Effector memory CD8-positive, alpha-beta T cell (primary cell): ENCODE data around the gene MTA3.
A peak's percentile ranks its signal among the peaks of the same experiment; 100 is the strongest.

Experiments used
- ATAC-seq: fragments of 150-1000 bp; cut with Tn5 transposase; replicated peaks from 2 replicates; pipeline ENCODE4 v1.10.0; 2021; ENCODE audit warnings: mild to moderate bottlenecking, moderate library complexity
- DNase-seq, 3 experiments: peaks; one replicate each; pipeline ENCODE4 v3.0.0; 2021
- H3K27ac Mint-ChIP-seq, 2 donors: one replicate each; pipeline ENCODE4 v1.8.0; 2022; ENCODE audit warnings: mild to moderate bottlenecking in 2 of 2, mixed read lengths in 2 of 2, moderate library complexity in 2 of 2
- H3K27me3 Mint-ChIP-seq, 2 donors: one replicate each; pipeline ENCODE4 v1.8.0; 2022; ENCODE audit warnings: mixed read lengths in 2 of 2
- H3K36me3 Mint-ChIP-seq: one replicate; pipeline ENCODE4 v1.8.0; 2022; ENCODE audit warnings: mild to moderate bottlenecking, moderate library complexity, mixed read lengths; ENCODE audit not compliant: insufficient read depth
- H3K4me1 Mint-ChIP-seq, 2 donors: one replicate each; pipeline ENCODE4 v1.8.0; 2022; ENCODE audit warnings: low read depth in 2 of 2, mixed read lengths in 2 of 2
- H3K4me3 Mint-ChIP-seq, 2 donors: one replicate each; pipeline ENCODE4 v1.8.0; 2022; ENCODE audit warnings: mild to moderate bottlenecking in 2 of 2, mixed read lengths in 2 of 2, moderate library complexity in 2 of 2
- H3K9me3 Mint-ChIP-seq, 2 donors: one replicate each; pipeline ENCODE4 v1.8.0; 2022; ENCODE audit warnings: mixed read lengths in 2 of 2

Gene MTA3

GRCh38 chr2:42775810-42776209 is 207.4 kb downstream of the MTA3 start:
- H3K4me1 Mint-ChIP-seq, result peaks cover 0 to 10% of the 10 kb centered on the region in 2 donors
- no peak overlapping the region for H3K4me3 Mint-ChIP-seq
- H3K27ac Mint-ChIP-seq, result peak overlapping the region in 1 of 2 donors; percentile 39
- no peaks in the 10 kb centered on the region for H3K27me3 Mint-ChIP-seq
- H3K36me3 Mint-ChIP-seq, result no peaks in the 10 kb centered on the region
- no peak for ATAC-seq
- H3K9me3 Mint-ChIP-seq, result no peaks in the 10 kb centered on the region
- DNase-seq, result no peak

GRCh38 chr2:42777883-42778805 is 209.7 kb downstream of the MTA3 start:
- Mint-ChIP-seq H3K4me3 (no peak overlapping the region), H3K27me3 (no peaks in the 10 kb centered on the region), H3K36me3 (no peaks in the 10 kb centered on the region), H3K27ac (no peak overlapping the region), H3K4me1 (peaks cover 0 to 10% of the 10 kb centered on the region in 2 donors), H3K9me3 (no peaks in the 10 kb centered on the region)
- ATAC-seq (no peak), DNase-seq (no peak)

GRCh38 chr2:42781181-42781580 is 212.7 kb downstream of the MTA3 start:
- no peaks in the 10 kb centered on the region for H3K36me3 Mint-ChIP-seq
- no peak overlapping the region for H3K4me3 Mint-ChIP-seq
- no peak overlapping the region for H3K27ac Mint-ChIP-seq
- H3K4me1 Mint-ChIP-seq, result no peaks in the 10 kb centered on the region
- no peak for ATAC-seq
- H3K27me3 Mint-ChIP-seq, result peaks cover 0 to 2% of the 10 kb centered on the region in 2 donors
- no peak for DNase-seq
- no peaks in the 10 kb centered on the region for H3K9me3 Mint-ChIP-seq

- Mint-ChIP-seq H3K4me1 (no peaks in the 10 kb centered on the region), H3K27ac (no peak overlapping the region), H3K27me3 (peaks cover 19 to 25% of the 10 kb centered on the region in 2 donors), H3K4me3 (no peak overlapping the region), H3K9me3 (no peaks in the 10 kb centered on the region), H3K36me3 (no peaks in the 10 kb centered on the region)
- no peak for ATAC-seq
- DNase-seq, result no peak
Observed at GRCh38 chr2:42783511-42783910, 215.1 kb downstream of the MTA3 start.

GRCh38 chr2:42784204-42784880 is 215.9 kb downstream of the MTA3 start:
- Mint-ChIP-seq H3K27me3 (peaks cover 24 to 31% of the 10 kb centered on the region in 2 donors), H3K4me1 (no peaks in the 10 kb centered on the region), H3K4me3 (no peak overlapping the region), H3K36me3 (no peaks in the 10 kb centered on the region), H3K9me3 (no peaks in the 10 kb centered on the region), H3K27ac (no peak overlapping the region)
- DNase-seq (no peak), ATAC-seq (no peak)

GRCh38 chr2:42786561-42787345 is 218.3 kb downstream of the MTA3 start:
- no peaks in the 10 kb centered on the region for H3K36me3 Mint-ChIP-seq

GRCh38 chr2:42787424-42787787 is 219.0 kb downstream of the MTA3 start:
- H3K4me1 Mint-ChIP-seq, result peaks cover 3 to 9% of the 10 kb centered on the region in 2 donors
- no peaks in the 10 kb centered on the region for H3K9me3 Mint-ChIP-seq
- H3K4me3 Mint-ChIP-seq, result no peak overlapping the region
- peaks cover 50 to 60% of the 10 kb centered on the region in 2 donors for H3K27me3 Mint-ChIP-seq
- ATAC-seq (no peak), DNase-seq (no peak)
- no peaks in the 10 kb centered on the region for H3K36me3 Mint-ChIP-seq
- no peak overlapping the region for H3K27ac Mint-ChIP-seq

More at GRCh38 chr2:42786561-42787345, 218.3 kb downstream of the MTA3 start:
- no peak overlapping the region for H3K4me3 Mint-ChIP-seq
- no peaks in the 10 kb centered on the region for H3K9me3 Mint-ChIP-seq
- DNase-seq (no peak), ATAC-seq (no peak)
- H3K27me3 Mint-ChIP-seq, result peaks cover 45 to 54% of the 10 kb centered on the region in 2 donors
- peaks cover 0 to 5% of the 10 kb centered on the region in 2 donors for H3K4me1 Mint-ChIP-seq
- H3K27ac Mint-ChIP-seq, result no peak overlapping the region

GRCh38 chr2:42787788-42788477 is 219.5 kb downstream of the MTA3 start:
- no peaks in the 10 kb centered on the region for H3K36me3 Mint-ChIP-seq
- no peaks in the 10 kb centered on the region for H3K9me3 Mint-ChIP-seq
- no peak overlapping the region for H3K4me3 Mint-ChIP-seq
- H3K27me3 Mint-ChIP-seq, result peaks cover 50 to 61% of the 10 kb centered on the region in 2 donors
- H3K27ac Mint-ChIP-seq, result no peak overlapping the region
- DNase-seq (no peak), ATAC-seq (no peak)
- H3K4me1 Mint-ChIP-seq, result peaks cover 3 to 9% of the 10 kb centered on the region in 2 donors

GRCh38 chr2:42788478-42788793 is 220.0 kb downstream of the MTA3 start:
- no peak for DNase-seq
- no peak overlapping the region for H3K27ac Mint-ChIP-seq

GRCh38 chr2:42788882-42789281 is 220.4 kb downstream of the MTA3 start:
- H3K4me3 Mint-ChIP-seq, result no peak overlapping the region
- peaks cover 57 to 69% of the 10 kb centered on the region in 2 donors for H3K27me3 Mint-ChIP-seq
- ATAC-seq (no peak), DNase-seq (no peak)
- peaks cover 3 to 9% of the 10 kb centered on the region in 2 donors for H3K4me1 Mint-ChIP-seq
- no peaks in the 10 kb centered on the region for H3K9me3 Mint-ChIP-seq
- no peak overlapping the region for H3K27ac Mint-ChIP-seq
- H3K36me3 Mint-ChIP-seq, result no peaks in the 10 kb centered on the region

More at GRCh38 chr2:42788478-42788793, 220.0 kb downstream of the MTA3 start:
- ATAC-seq, result no peak
- Mint-ChIP-seq H3K27me3 (peaks cover 52 to 64% of the 10 kb centered on the region in 2 donors), H3K4me1 (peaks cover 3 to 9% of the 10 kb centered on the region in 2 donors), H3K9me3 (no peaks in the 10 kb centered on the region), H3K36me3 (no peaks in the 10 kb centered on the region), H3K4me3 (no peak overlapping the region)

- no peaks in the 10 kb centered on the region for H3K9me3 Mint-ChIP-seq
- no peaks in the 10 kb centered on the region for H3K36me3 Mint-ChIP-seq
- H3K27me3 Mint-ChIP-seq, result peaks cover 58 to 77% of the 10 kb centered on the region in 2 donors
- H3K27ac Mint-ChIP-seq, result no peak overlapping the region
- no peak for DNase-seq
- H3K4me3 Mint-ChIP-seq, result no peak overlapping the region
- no peak for ATAC-seq
- H3K4me1 Mint-ChIP-seq, result peaks cover 3 to 9% of the 10 kb centered on the region in 2 donors
Observed at GRCh38 chr2:42789751-42790150, 221.3 kb downstream of the MTA3 start.

- Mint-ChIP-seq H3K27me3 (peaks cover 56 to 71% of the 10 kb centered on the region in 2 donors), H3K9me3 (no peaks in the 10 kb centered on the region), H3K4me3 (peak overlapping the region in 1 of 2 donors; percentile 53), H3K27ac (no peak overlapping the region), H3K36me3 (no peaks in the 10 kb centered on the region), H3K4me1 (peaks cover 3 to 9% of the 10 kb centered on the region in 2 donors)
- ATAC-seq (no peak), DNase-seq (no peak)
Observed at GRCh38 chr2:42791606-42792005, 223.2 kb downstream of the MTA3 start.

GRCh38 chr2:42792087-42792582 is 223.7 kb downstream of the MTA3 start:
- Mint-ChIP-seq H3K9me3 (no peaks in the 10 kb centered on the region), H3K4me1 (peaks cover 3 to 9% of the 10 kb centered on the region in 2 donors), H3K4me3 (peak overlapping the region; percentile 23 to 53), H3K27me3 (peaks cover 50 to 65% of the 10 kb centered on the region in 2 donors), H3K36me3 (no peaks in the 10 kb centered on the region), H3K27ac (no peak overlapping the region)
- ATAC-seq, result peak; percentile 40
- DNase-seq, result no peak
